ENCODE measurements around the gene GOPC.

- TF ChIP-seq REST (IDR thresholded peaks at IDR 0.05; ENCODE audit: unreplicated experiment) (no peak), POLR2AphosphoS5 (IDR thresholded peaks at IDR 0.05; ENCODE audit: low read depth) (no peak), EZH2 (IDR thresholded peaks at IDR 0.05; ENCODE audit: low read depth, unreplicated experiment) (no peak), CTCF (conservative IDR thresholded peaks at IDR 0.05; ENCODE audit: low read depth in 2 of 2) (no peak), ETS1 (IDR thresholded peaks at IDR 0.05) (no peak), JUNB (IDR thresholded peaks at IDR 0.05; ENCODE audit: unreplicated experiment) (no peak), EZH2phosphoT487 (IDR thresholded peaks at IDR 0.05; ENCODE audit: unreplicated experiment) (no peak), CREB1 (CRISPR knock-in tag; IDR thresholded peaks at IDR 0.05; ENCODE audit: low read depth) (no peak)
Measured at GRCh38 chr6:117530467-117531242, 71.7 kb downstream of the GOPC start.
